Lower leg skin (tissue), 4 donors: ENCODE data around the gene NTN4. TPM values are rescaled to one million over a fixed set of nuclear protein-coding genes. Genes with fewer than 3 reads are reported as not detected.
A peak's percentile ranks its signal among the peaks of the same experiment; 100 is the strongest.

Experiments used
- DNase-seq, 2 donors: peaks; one replicate each; pipeline ENCODE4 v3.0.0-alpha.2; 2019; ENCODE audit warnings: low spot score in 2 of 2
- H3K4me3 ChIP-seq: fragments of 200-600 bp; sonication (generic); 2 replicates; pipeline ENCODE4 v1.5.1; 2017; ENCODE audit warnings: mild to moderate bottlenecking, low read depth; ENCODE audit not compliant: poor library complexity, severe bottlenecking
- CTCF ChIP-seq, 3 donors: fragments of 450-650 bp; IDR thresholded peaks; one replicate each; pipeline ENCODE4 v1.5.1; 2016; ENCODE audit warnings: antibody characterized with exemption in 3 of 3, mild to moderate bottlenecking in 3 of 3, moderate library complexity in 2 of 3
- POLR2A ChIP-seq, 2 donors: fragments of 450-650 bp; IDR thresholded peaks; one replicate each; pipeline ENCODE4 v1.6.1; 2016 to 2017; ENCODE audit warnings: antibody characterized with exemption in 2 of 2, mild to moderate bottlenecking in 1 of 2, moderate library complexity in 1 of 2
- WGBS, 2 donors: methylation state at CpG; one replicate each; pipeline ENCODE4 v1.1.5; 2018; 5-methylcytosine and 5-hydroxymethylcytosine counted together
- intact Hi-C: fragments of 100-400 bp; cut with DNase I; formaldehyde crosslinking; loops from one replicate; pipeline ENCODE4 v1.15.0; 2023; ENCODE audit warnings: low total_unique reads
- total RNA-seq, 4 donors: library from RNA; depleted of rRNA; stranded (reverse); fragments of >200 nt; gene quantifications; one replicate each; pipeline ENCODE4 v1.1.0, GENCODE V29; 2016

The NTN4 gene
- total RNA-seq, 4 donors from 2014 or later, result 11.0 to 30.6 (median 16.8) TPM

- no peak overlapping the region for H3K4me3 ChIP-seq
- intact Hi-C loops, result no loop called here
- no peak for TF ChIP-seq POLR2A (IDR thresholded peaks at IDR 0.05)
- TF ChIP-seq CTCF (IDR thresholded peaks at IDR 0.05), result no peak
- DNase-seq, result no peak
- 57 to 64% methylated on average over 2 of the region's 2 CpGs for WGBS, 2 donors
Observed at GRCh38 chr12:95611676-95612309, 178.8 kb downstream of the NTN4 start.

- no peak for TF ChIP-seq POLR2A (IDR thresholded peaks at IDR 0.05)
- intact Hi-C loops, result no loop called here
- no peak overlapping the region for H3K4me3 ChIP-seq
- DNase-seq, result peak; percentile 64 to 88
- WGBS, 2 donors, result 26 to 31% methylated on average over 13 of the region's 13 CpGs
Observed at GRCh38 chr12:95608252-95609033, 182.1 kb downstream of the NTN4 start.

Other genes with a start within 250 kb of the NTN4 start
- gene USP44, start 239.3 kb downstream of the NTN4 start, total RNA-seq, result 1 to 10 TPM in 1 of 4 donors, under 1 TPM in 3; 0.42 to 1.6 (median 0.63) TPM
- 1 to 10 TPM; 5.8 to 8.2 (median 7.4) TPM for gene SNRPF, start 68.2 kb upstream of the NTN4 start, total RNA-seq
- gene CCDC38, start 151.8 kb upstream of the NTN4 start, total RNA-seq, result under 1 TPM in 1 of 4 donors, not detected in 3; 0.06 TPM
- 1 to 10 TPM in 2 of 4 donors, not detected in 2; 1.1 to 7.7 TPM for gene AMDHD1, start 152.6 kb upstream of the NTN4 start, total RNA-seq
- gene HAL, start 205.6 kb upstream of the NTN4 start, total RNA-seq, result 100 to 1,000 TPM; 128 to 289 (median 164) TPM
- 10 to 100 TPM; 66.0 to 84.7 (median 75.5) TPM for gene LTA4H, start 244.8 kb upstream of the NTN4 start, total RNA-seq